HEK293T (cell line): ENCODE data around the gene LHX5.

Experiments
- ARNT ChIP-seq: fragments of 450-650 bp; IDR thresholded peaks from 2 replicates; pipeline ENCODE4 v1.6.1; 2017; ENCODE audit warnings: mild to moderate bottlenecking
- BHLHE40 ChIP-seq: fragments of 450-650 bp; IDR thresholded peaks from 2 replicates; pipeline ENCODE4 v1.6.1; 2016; ENCODE audit warnings: mild to moderate bottlenecking, moderate library complexity, borderline replicate concordance
- CTBP1 ChIP-seq: fragments of 450-650 bp; IDR thresholded peaks from 2 replicates; pipeline ENCODE4 v1.6.1; 2016; ENCODE audit warnings: borderline replicate concordance
- FOXA1 ChIP-seq: fragments of 450-650 bp; IDR thresholded peaks from 2 replicates; pipeline ENCODE4 v1.6.1; 2016; ENCODE audit warnings: mild to moderate bottlenecking
- FOXK2 ChIP-seq: fragments of 450-650 bp; IDR thresholded peaks from 2 replicates; pipeline ENCODE4 v1.6.1; 2016; ENCODE audit warnings: mild to moderate bottlenecking
- FOXM1 ChIP-seq: fragments of 450-650 bp; IDR thresholded peaks from 2 replicates; pipeline ENCODE4 v1.6.1; 2017; ENCODE audit warnings: mild to moderate bottlenecking, borderline replicate concordance
- HDGF ChIP-seq: fragments of 450-650 bp; IDR thresholded peaks from 2 replicates; pipeline ENCODE4 v1.6.1; 2017; ENCODE audit warnings: antibody characterized with exemption, borderline replicate concordance
- L3MBTL2 ChIP-seq: fragments of 450-650 bp; conservative IDR thresholded peaks from 2 replicates; pipeline ENCODE4 v1.6.1; 2016; ENCODE audit warnings: mild to moderate bottlenecking
- LEF1 ChIP-seq: fragments of 450-650 bp; IDR thresholded peaks from 2 replicates; pipeline ENCODE4 v1.6.1; 2017; ENCODE audit warnings: mild to moderate bottlenecking, borderline replicate concordance
- NFRKB ChIP-seq: fragments of 450-650 bp; IDR thresholded peaks from 2 replicates; pipeline ENCODE4 v1.6.1; 2016; ENCODE audit warnings: mild to moderate bottlenecking, moderate library complexity
- SP1 ChIP-seq: fragments of 450-650 bp; IDR thresholded peaks from 2 replicates; pipeline ENCODE4 v1.6.1; 2017
- SUZ12 ChIP-seq: fragments of 450-650 bp; IDR thresholded peaks from 2 replicates; pipeline ENCODE4 v1.6.1; 2016; ENCODE audit warnings: mild to moderate bottlenecking
- TARDBP ChIP-seq: fragments of 450-650 bp; IDR thresholded peaks from 2 replicates; pipeline ENCODE4 v1.6.1; 2016
- TF ChIP-seq, protein P1 (sequence below): fragments of 450-650 bp; IDR thresholded peaks from 2 replicates; pipeline ENCODE4 v1.6.1; 2016

GRCh38 chr12:113422030-113422885, 49.4 kb downstream of the LHX5 start, which contains the start of gene SDSL:
- TF ChIP-seq NFRKB (no peak), FOXA1 (no peak), SP1 (no peak), HDGF (no peak), SUZ12 (no peak), CTBP1 (no peak), BHLHE40 (no peak), FOXK2 (no peak), TARDBP (no peak), FOXM1 (no peak), L3MBTL2 (no peak), LEF1 (no peak), ARNT (no peak)
- TF ChIP-seq, protein P1, sequence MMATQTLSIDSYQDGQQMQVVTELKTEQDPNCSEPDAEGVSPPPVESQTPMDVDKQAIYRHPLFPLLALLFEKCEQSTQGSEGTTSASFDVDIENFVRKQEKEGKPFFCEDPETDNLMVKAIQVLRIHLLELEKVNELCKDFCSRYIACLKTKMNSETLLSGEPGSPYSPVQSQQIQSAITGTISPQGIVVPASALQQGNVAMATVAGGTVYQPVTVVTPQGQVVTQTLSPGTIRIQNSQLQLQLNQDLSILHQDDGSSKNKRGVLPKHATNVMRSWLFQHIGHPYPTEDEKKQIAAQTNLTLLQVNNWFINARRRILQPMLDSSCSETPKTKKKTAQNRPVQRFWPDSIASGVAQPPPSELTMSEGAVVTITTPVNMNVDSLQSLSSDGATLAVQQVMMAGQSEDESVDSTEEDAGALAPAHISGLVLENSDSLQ: no peak
